Right lobe of liver (tissue), 6 donors: ENCODE results near the gene GGA1. TPM values are rescaled to one million over a fixed set of nuclear protein-coding genes. Genes with fewer than 3 reads are reported as not detected.
"Not testable (repeated sequence)": the region's sequence is repeated elsewhere in the genome, so short reads cannot be mapped to it uniquely, and the experiment has no call there.

ENCODE experiments used
- ATAC-seq, 4 donors: fragments of 200-7000 bp; cut with Tn5 transposase; one replicate each; pipeline ENCODE4 v1.9.1; 2020; ENCODE audit warnings: mild to moderate bottlenecking in 4 of 4, moderate library complexity in 4 of 4
- DNase-seq, 3 donors: peaks; one replicate each; pipeline ENCODE4 v3.0.0-alpha.2; 2020
- H3K27ac ChIP-seq, 3 donors: fragments of 200-600 bp; one replicate each; pipeline ENCODE4 v1.8.0; 2022
- H3K27me3 ChIP-seq, 2 donors: fragments of 200-600 bp; one replicate each; pipeline ENCODE4 v1.8.0; 2022
- H3K36me3 ChIP-seq, 4 donors: fragments of 200-600 bp; sonication (generic) in 1 of 4; one replicate each; pipeline versions ENCODE4 v1.5.1 to v1.8.0; 2017 to 2022; ENCODE audit warnings: control low read depth in 1 of 4
- H3K4me1 ChIP-seq, 4 donors: fragments of 200-600 bp; sonication (generic) in 1 of 4; one replicate each; pipeline versions ENCODE4 v1.5.1 to v1.8.0; 2017 to 2022; ENCODE audit warnings: control low read depth in 1 of 4
- H3K4me3 ChIP-seq, 3 donors: fragments of 200-600 bp; one replicate each; pipeline ENCODE4 v1.8.0; 2022
- H3K9me3 ChIP-seq, 4 donors: fragments of 200-600 bp; sonication (generic) in 1 of 4; one replicate each; pipeline versions ENCODE4 v1.5.1 to v1.8.0; 2017 to 2022; ENCODE audit warnings: control low read depth in 1 of 4
- CTCF ChIP-seq, 4 donors: fragments of 200-600 bp in 3 of 4; fragments of 450-650 bp in 1 of 4; IDR thresholded peaks; one replicate each; pipeline versions ENCODE4 v1.5.1 to v1.8.0; 2016 to 2022; ENCODE audit warnings: antibody characterized with exemption in 4 of 4, mild to moderate bottlenecking in 2 of 4
- POLR2A ChIP-seq: fragments of 450-650 bp; IDR thresholded peaks from one replicate; pipeline ENCODE4 v1.6.1; 2017; ENCODE audit warnings: antibody characterized with exemption, mild to moderate bottlenecking
- WGBS: methylation state at CpG from one replicate; pipeline ENCODE4 v1.1.6; 2018; ENCODE audit warnings: low coverage, low lambda C conversion rate; ENCODE audit not compliant: insufficient coverage; ENCODE audit errors: missing lambda C conversion rate; 5-methylcytosine and 5-hydroxymethylcytosine counted together
- intact Hi-C, 2 donors: fragments of 100-400 bp; cut with DNase I; formaldehyde crosslinking; loops; one replicate each; pipeline versions ENCODE4 v1.11.2 to v1.14.1; 2022
- total RNA-seq, 6 experiments: library from RNA; depleted of rRNA in 2 of 6; stranded (reverse); fragments of >200 nt in 2 of 6; fragmentation: NEBNext Ultra II Directional in 3 of 6; extraction: Animal tissue kit (Norgen Biotek cat#: 25700) in 3 of 6; gene quantifications; one replicate each; pipeline versions ENCODE4 v1.1.0 to v1.2.4, GENCODE V29; 2016 to 2023
- donor health status: DM: no; HTN: yes; CAD: no.
- donor health status: DM: no; HTN: no; CAD: no.
- donor health status: DM: no; HTN: no; CAD: no.
- donor health status: DM: no; HTN: yes; CAD: no.
- donor health status: DM: no; HTN: yes; CAD: no.

The GGA1 gene
- total RNA-seq, 6 experiments from 2014 or later, result 18.4 to 27.3 (median 24.1) TPM

DNA sequence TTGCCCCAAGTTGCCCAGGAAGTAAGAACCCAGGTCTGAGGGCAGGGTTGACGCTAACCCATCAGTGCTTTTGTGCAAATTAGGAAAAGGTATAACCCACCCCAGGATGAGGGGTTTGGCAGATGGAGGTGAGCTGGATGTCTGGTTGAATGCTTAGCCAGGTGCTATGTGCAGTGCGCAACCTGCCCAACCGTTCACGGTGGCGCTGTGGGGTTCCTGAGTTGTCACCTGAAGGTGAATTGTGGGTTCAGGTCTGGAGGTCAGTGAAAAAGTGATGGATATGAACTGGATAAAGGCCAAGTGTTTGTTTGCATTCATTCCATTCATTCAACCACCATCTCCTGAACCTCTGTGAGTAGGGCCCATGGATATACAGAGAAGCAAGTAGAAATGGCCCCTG is 14.4 kb upstream of the GGA1 start:
- Histone ChIP-seq H3K9me3 (no peaks in the 10 kb centered on the region), H3K4me3 (no peak overlapping the region), H3K27me3 (no peaks in the 10 kb centered on the region), H3K36me3 (no peaks in the 10 kb centered on the region), H3K4me1 (peaks cover 0 to 4% (median 0%) of the 10 kb centered on the region in 4 donors), H3K27ac (no peak overlapping the region)
- ATAC-seq (no peak), DNase-seq (no peak)
- WGBS, result 84% methylated on average over 4 of the region's 5 CpGs
- no peak for TF ChIP-seq POLR2A
- TF ChIP-seq CTCF (IDR thresholded peaks at IDR 0.05), result no peak
- intact Hi-C loops, result loop anchor here in 1 of 2 donors (5.0 kb wide), 1 partner anchor 57 kb away; no protein-coding TSS in a partner anchor

DNA sequence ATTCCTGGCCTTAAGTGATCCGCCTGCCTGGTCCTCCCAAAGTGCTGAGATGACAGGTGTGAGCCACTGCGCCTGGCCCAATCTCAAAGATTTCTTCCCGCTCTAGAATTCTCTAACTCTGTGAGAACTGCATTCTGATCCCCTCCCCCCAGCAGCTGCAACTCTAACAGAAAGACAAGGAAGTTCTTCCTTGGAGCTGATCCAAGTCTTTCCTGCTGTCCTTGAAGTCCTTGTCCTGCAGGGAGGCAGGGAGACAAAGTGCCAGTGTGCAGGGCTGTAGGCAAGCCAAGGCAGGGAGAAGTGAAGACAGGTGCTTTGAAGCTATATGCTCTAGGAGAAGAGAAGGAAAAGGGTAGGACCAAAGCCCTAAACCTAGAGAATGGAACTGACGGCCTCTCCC is 9.5 kb upstream of the GGA1 start:
- H3K36me3 ChIP-seq, result no peaks in the 10 kb centered on the region
- TF ChIP-seq CTCF (IDR thresholded peaks at IDR 0.05), result no peak
- TF ChIP-seq POLR2A, result no peak
- 60% methylated on average over 3 of the region's 4 CpGs for WGBS
- no peaks in the 10 kb centered on the region for H3K9me3 ChIP-seq
- H3K4me1 ChIP-seq, result peaks cover 0 to 14% (median 0%) of the 10 kb centered on the region in 4 donors
- intact Hi-C loops, result no loop called here
- H3K27me3 ChIP-seq, result no peaks in the 10 kb centered on the region
- no peak for DNase-seq
- H3K27ac ChIP-seq, result no peak overlapping the region
- H3K4me3 ChIP-seq, result no peak overlapping the region
- ATAC-seq, result peak in 1 of 4 donors; percentile 28

GRCh38 chr22:37601203-37601539 is 7.5 kb upstream of the GGA1 start:
- Histone ChIP-seq H3K9me3 (no peaks in the 10 kb centered on the region), H3K4me1 (peaks cover 0 to 14% (median 0%) of the 10 kb centered on the region in 4 donors), H3K36me3 (no peaks in the 10 kb centered on the region), H3K4me3 (no peak overlapping the region), H3K27ac (peak overlapping the region in 1 of 3 donors; percentile 15), H3K27me3 (no peaks in the 10 kb centered on the region)
- ATAC-seq (peak in 2 of 4 donors; percentile 4 to 22), DNase-seq (no peak)
- intact Hi-C loops, result no loop called here
- 42% methylated on average over 4 of the region's 4 CpGs for WGBS
- no peak for TF ChIP-seq POLR2A
- no peak for TF ChIP-seq CTCF (IDR thresholded peaks at IDR 0.05)

DNA sequence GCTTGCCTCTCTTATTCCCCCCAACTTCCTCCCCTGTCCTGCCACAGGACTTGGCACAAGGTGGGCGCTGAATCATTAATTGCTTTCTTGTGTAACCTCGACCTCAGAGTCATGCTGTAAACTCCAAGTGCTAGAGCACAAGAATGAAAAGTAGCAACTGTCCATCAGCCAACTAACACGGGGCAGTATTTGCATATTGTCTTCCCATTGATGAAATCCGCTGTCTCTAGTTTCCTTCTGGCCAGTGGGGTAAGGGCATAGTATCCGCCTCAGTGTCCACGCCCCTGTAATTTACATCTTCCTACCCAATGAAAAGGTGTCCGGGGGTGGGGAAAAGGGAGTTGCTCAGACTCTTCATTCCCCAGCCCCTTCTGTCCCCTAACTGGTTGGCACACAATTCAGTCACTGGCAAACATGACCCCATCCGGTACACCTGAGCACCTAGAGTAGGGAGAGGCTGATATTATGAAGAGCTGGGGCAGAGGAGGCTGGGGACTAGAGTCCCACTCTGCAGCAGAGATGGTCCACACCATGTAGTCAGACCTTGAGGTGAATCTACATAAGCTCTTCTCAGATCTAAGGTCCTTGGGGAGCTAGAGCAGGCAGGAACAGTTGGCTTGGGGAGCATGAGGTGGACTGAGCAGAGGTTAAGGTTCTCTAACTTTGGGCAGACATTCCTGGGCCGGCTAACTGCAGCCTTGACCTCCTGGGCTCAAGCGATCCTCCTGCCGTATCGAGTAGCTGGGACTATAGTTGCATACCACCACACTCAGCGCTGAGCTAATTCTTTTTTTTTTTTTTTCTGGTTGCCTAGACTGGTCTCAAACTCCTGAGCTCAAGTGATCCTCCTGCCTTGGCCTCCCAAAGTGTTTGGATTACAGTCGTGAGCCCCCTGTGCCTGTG is 6.8 kb upstream of the GGA1 start:
- peak; percentile 89 to 95 (median 92) for ATAC-seq
- Histone ChIP-seq H3K36me3 (no peaks in the 10 kb centered on the region), H3K4me1 (peaks cover 0 to 14% (median 0%) of the 10 kb centered on the region in 4 donors), H3K9me3 (no peaks in the 10 kb centered on the region), H3K27me3 (no peaks in the 10 kb centered on the region), H3K27ac (peak overlapping the region in 1 of 3 donors; percentile 48), H3K4me3 (no peak overlapping the region)
- TF ChIP-seq POLR2A (no peak), CTCF (IDR thresholded peaks at IDR 0.05) (no peak)
- DNase-seq, result peak in 1 of 3 donors; percentile 84
- intact Hi-C loops, result no loop called here
- 16% methylated on average over 13 of the region's 14 CpGs for WGBS

- ATAC-seq, H3K4me3 ChIP-seq, intact Hi-C loops, DNase-seq, H3K27me3 ChIP-seq, H3K9me3 ChIP-seq, H3K36me3 ChIP-seq: not testable (repeated sequence)
- Histone ChIP-seq H3K27ac (peak overlapping the region in 1 of 3 donors; percentile 48), H3K4me1 (peaks cover 0 to 14% (median 0%) of the 10 kb centered on the region in 4 donors)
- WGBS, result 97% methylated on average over 5 of the region's 5 CpGs
These were observed 5.9 kb upstream of the GGA1 start for GRCh38 chr22:37602546-37603277.
